Measurements from ENCODE around the gene C13orf42. TPM values are rescaled to one million over a fixed set of nuclear protein-coding genes. Genes with fewer than 3 reads are reported as not detected.

Gene C13orf42
- not detected in 2 replicates for total RNA-seq

GRCh38 chr13:51111174-51111573 lies at the start of gene C13orf42:
TSS of gene C13orf42 (minus strand) at chr13:51111274. CDS start at chr13:51111209, 65 bp downstream.

Other genes with a start within 250 kb of the C13orf42 start
- gene RNASEH2B, start 201.5 kb downstream of the C13orf42 start, total RNA-seq = 36.8 and 44.5 TPM in 2 replicates
- 6.4 and 7.1 TPM in 2 replicates for gene FAM124A, start 111.1 kb upstream of the C13orf42 start, total RNA-seq
- 0.13 TPM in 1 of 2 replicates, not detected in the other for gene SERPINE3, start 228.4 kb upstream of the C13orf42 start, total RNA-seq